Measurements from ENCODE around the gene ZNF614.

DNA sequence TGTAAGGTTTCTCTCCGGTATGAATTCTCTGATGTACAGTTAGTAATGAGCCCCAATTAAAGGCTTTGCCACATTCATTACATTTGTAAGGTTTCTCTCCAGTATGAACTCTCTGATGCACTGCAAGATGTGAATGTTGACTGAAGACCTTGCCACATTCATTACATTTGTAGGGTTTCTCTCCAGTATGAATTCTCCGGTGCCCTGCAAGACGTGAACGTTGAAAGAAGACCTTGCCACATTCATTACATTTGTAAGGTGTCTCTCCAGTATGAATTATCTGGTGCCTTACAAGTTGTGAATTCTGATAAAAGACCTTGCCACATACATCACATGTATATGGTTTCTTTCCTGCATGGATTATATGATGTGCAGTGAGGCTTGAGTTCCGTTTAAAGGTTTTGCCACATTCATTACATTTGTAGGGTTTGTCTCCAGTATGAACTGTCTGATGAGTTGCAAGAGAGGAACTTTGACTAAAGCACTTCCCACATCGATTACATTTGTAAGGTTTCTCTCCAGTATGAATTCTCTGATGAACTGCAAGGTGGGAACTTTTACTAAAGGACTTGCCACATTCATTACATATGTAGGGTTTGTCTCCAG is 38.2 kb upstream of the ZNF614 start:
- TF ChIP-seq, protein P1, sequence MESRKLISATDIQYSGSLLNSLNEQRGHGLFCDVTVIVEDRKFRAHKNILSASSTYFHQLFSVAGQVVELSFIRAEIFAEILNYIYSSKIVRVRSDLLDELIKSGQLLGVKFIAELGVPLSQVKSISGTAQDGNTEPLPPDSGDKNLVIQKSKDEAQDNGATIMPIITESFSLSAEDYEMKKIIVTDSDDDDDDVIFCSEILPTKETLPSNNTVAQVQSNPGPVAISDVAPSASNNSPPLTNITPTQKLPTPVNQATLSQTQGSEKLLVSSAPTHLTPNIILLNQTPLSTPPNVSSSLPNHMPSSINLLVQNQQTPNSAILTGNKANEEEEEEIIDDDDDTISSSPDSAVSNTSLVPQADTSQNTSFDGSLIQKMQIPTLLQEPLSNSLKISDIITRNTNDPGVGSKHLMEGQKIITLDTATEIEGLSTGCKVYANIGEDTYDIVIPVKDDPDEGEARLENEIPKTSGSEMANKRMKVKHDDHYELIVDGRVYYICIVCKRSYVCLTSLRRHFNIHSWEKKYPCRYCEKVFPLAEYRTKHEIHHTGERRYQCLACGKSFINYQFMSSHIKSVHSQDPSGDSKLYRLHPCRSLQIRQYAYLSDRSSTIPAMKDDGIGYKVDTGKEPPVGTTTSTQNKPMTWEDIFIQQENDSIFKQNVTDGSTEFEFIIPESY (IDR thresholded peaks at IDR 0.05; ENCODE audit: extremely low read depth, insufficient replicate concordance, low read length): no peak
- TF ChIP-seq EZH2 (IDR thresholded peaks at IDR 0.05): no peak
- TF ChIP-seq, protein P2, sequence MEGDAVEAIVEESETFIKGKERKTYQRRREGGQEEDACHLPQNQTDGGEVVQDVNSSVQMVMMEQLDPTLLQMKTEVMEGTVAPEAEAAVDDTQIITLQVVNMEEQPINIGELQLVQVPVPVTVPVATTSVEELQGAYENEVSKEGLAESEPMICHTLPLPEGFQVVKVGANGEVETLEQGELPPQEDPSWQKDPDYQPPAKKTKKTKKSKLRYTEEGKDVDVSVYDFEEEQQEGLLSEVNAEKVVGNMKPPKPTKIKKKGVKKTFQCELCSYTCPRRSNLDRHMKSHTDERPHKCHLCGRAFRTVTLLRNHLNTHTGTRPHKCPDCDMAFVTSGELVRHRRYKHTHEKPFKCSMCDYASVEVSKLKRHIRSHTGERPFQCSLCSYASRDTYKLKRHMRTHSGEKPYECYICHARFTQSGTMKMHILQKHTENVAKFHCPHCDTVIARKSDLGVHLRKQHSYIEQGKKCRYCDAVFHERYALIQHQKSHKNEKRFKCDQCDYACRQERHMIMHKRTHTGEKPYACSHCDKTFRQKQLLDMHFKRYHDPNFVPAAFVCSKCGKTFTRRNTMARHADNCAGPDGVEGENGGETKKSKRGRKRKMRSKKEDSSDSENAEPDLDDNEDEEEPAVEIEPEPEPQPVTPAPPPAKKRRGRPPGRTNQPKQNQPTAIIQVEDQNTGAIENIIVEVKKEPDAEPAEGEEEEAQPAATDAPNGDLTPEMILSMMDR (IDR thresholded peaks at IDR 0.05 in 2 of 3, conservative IDR thresholded peaks at IDR 0.05 in 1 of 3; ENCODE audit: borderline replicate concordance in 1 of 3, insufficient read depth in 1 of 3, low read depth in 2 of 3, low read length in 2 of 3): no peak
- no peak for TF ChIP-seq SRF (IDR thresholded peaks at IDR 0.05; ENCODE audit: low read depth)
- no peak for TF ChIP-seq JUND (IDR thresholded peaks at IDR 0.05)
- TF ChIP-seq POLR2AphosphoS5 (IDR thresholded peaks at IDR 0.05; ENCODE audit: low read depth, low read length): no peak
- no peak; the same call in 1 of the 2 replicates for TF ChIP-seq ZNF274 (IDR thresholded peaks at IDR 0.05; ENCODE audit: low read depth, low read length)

All from HCT116 (cell line).